Pancreas (tissue), 10 donors: ENCODE results near the gene MT4. TPM values are rescaled to one million over a fixed set of nuclear protein-coding genes. Genes with fewer than 3 reads are reported as not detected.
A peak's percentile ranks its signal among the peaks of the same experiment; 100 is the strongest.

Source experiments
- ATAC-seq, 4 donors: fragments of 200-7000 bp; cut with Tn5 transposase; one replicate each; pipeline versions ENCODE4 v1.8.0 to v1.9.1; 2020; ENCODE audit warnings: mild to moderate bottlenecking in 4 of 4, moderate library complexity in 4 of 4
- DNase-seq, 6 donors: peaks; one replicate each; pipeline ENCODE4 v3.0.0-alpha.2; 2020
- FAIRE-seq: peaks from 2 replicates; lab custom pipeline; 2012; peaks lifted over from hg19 to GRCh38; lab: Jason Lieb, UNC
- H3K27ac ChIP-seq, 4 donors: fragments of 200-600 bp; sonication (generic); 1 replicate in 3 of 4; 2 replicates in 1 of 4; pipeline versions ENCODE4 v1.5.0 to v1.8.0; 2020
- H3K27me3 ChIP-seq, 4 donors: fragments of 200-600 bp; one replicate each; pipeline ENCODE4 v1.8.0; 2021
- H3K36me3 ChIP-seq, 3 donors: fragments of 200-600 bp; sonication (generic) in 1 of 3; one replicate each; pipeline versions ENCODE4 v1.5.0 to v1.8.0; 2020 to 2021
- H3K4me1 ChIP-seq, 3 donors: fragments of 200-600 bp; one replicate each; pipeline ENCODE4 v1.8.0; 2021
- H3K4me3 ChIP-seq, 4 donors: fragments of 200-600 bp; sonication (generic) in 2 of 4; one replicate each; pipeline versions ENCODE4 v1.5.0 to v1.8.0; 2020 to 2021
- H3K9me3 ChIP-seq, 4 donors: fragments of 200-600 bp; one replicate each; pipeline ENCODE4 v1.8.0; 2021
- WGBS, 2 donors: extraction: QIAGEN DNeasy Blood & Tissue Kit; methylation state at CpG; one replicate each; pipeline ENCODE4 v1.1.7; 2013; 5-methylcytosine and 5-hydroxymethylcytosine counted together
- intact Hi-C, 3 donors: fragments of 100-400 bp; cut with DNase I; formaldehyde crosslinking; loops; one replicate each; pipeline versions ENCODE4 v1.11.1 to v1.14.2; 2022
- polyA plus RNA-seq, 2 donors: library from polyadenylated mRNA; stranded (reverse); fragments of 200-250 nt; gene quantifications; one replicate each; pipeline ENCODE4 v1.2.3, GENCODE V29; 2013
- total RNA-seq, 6 donors: library from RNA; stranded (reverse); fragmentation: NEBNext Ultra II Directional in 4 of 6; extraction: Animal tissue kit (Norgen Biotek cat#: 25700) in 4 of 6; gene quantifications; one replicate each; pipeline versions ENCODE4 v1.2.1 to v1.2.4, GENCODE V29; 2021 to 2023
- TF ChIP-seq, protein P1 (sequence below), 4 donors: fragments of 200-600 bp; sonication (generic) in 3 of 4; IDR thresholded peaks; one replicate each; pipeline versions ENCODE4 v1.5.0 to v1.8.0; 2021; ENCODE audit warnings: antibody characterized with exemption in 4 of 4
- donor health status: healthy with polysubstance abuse.
- donor health status: DM: no; HTN: no; CAD: no; lungs with moderate emphysema.
- donor health status: DM: no; HTN: no; CAD: no.
- donor health status: control.
- donor health status: control.
- donor health status: Bipolar disorder and iron deficiency.
- donor health status: DM: yes; HTN: yes; CAD: no.
- donor health status: DM: no; HTN: no; CAD: no.
- donor health status: DM: no; HTN: no; CAD: no.
- donor health status: DM: yes; HTN: yes; CAD: no.

MT4 gene
- total and polyA plus RNA-seq, 8 donors: not detected

DNA sequence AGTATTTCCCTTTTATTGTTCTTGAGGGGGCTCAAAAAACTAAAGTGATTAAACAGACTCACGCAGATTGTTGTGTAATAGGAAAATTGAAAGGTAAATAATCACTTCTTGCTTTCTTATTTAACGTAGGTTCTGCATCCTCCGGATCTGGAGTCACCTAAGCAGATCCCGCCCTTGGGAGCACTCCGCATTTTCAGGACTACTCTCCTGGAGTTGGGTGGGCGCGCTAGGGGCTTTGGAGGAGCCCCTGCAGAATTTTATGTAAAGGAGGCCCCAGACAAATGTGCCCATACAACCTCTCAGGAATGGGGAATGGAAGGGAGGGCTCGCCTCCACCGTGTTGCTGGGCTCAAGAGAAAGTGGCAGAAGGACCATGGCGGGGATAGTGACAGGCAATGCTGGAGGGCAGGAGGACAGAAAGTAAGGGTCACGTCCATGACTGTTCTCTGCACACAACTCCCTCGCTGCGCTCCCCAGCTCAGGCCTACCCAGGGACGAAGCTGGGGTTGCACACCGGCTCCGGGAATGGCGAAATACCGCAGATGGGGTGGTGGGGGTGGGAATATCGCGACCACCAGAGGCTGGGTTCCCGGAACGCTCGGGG is 51.8 kb downstream of the MT4 start:
- peaks cover 3 to 19% (median 6%) of the 10 kb centered on the region in 3 donors for H3K4me1 ChIP-seq
- intact Hi-C loops: no loop called here
- peak overlapping the region; percentile 15 to 66 (median 46) for H3K27ac ChIP-seq
- peak overlapping the region; percentile 16 to 55 (median 30) for H3K4me3 ChIP-seq
- 52 to 55% methylated on average over 23 of the region's 23 CpGs for WGBS, 2 donors
- no peaks in the 10 kb centered on the region for H3K27me3 ChIP-seq
- ATAC-seq (peak in 3 of 4 donors; percentile 21 to 37 (median 29)), FAIRE-seq (no peak), DNase-seq (no peak)
- TF ChIP-seq, protein P1, sequence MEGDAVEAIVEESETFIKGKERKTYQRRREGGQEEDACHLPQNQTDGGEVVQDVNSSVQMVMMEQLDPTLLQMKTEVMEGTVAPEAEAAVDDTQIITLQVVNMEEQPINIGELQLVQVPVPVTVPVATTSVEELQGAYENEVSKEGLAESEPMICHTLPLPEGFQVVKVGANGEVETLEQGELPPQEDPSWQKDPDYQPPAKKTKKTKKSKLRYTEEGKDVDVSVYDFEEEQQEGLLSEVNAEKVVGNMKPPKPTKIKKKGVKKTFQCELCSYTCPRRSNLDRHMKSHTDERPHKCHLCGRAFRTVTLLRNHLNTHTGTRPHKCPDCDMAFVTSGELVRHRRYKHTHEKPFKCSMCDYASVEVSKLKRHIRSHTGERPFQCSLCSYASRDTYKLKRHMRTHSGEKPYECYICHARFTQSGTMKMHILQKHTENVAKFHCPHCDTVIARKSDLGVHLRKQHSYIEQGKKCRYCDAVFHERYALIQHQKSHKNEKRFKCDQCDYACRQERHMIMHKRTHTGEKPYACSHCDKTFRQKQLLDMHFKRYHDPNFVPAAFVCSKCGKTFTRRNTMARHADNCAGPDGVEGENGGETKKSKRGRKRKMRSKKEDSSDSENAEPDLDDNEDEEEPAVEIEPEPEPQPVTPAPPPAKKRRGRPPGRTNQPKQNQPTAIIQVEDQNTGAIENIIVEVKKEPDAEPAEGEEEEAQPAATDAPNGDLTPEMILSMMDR (IDR thresholded peaks at IDR 0.05): no peak
- H3K36me3 ChIP-seq: no peaks in the 10 kb centered on the region
- H3K9me3 ChIP-seq: no peaks in the 10 kb centered on the region

DNA sequence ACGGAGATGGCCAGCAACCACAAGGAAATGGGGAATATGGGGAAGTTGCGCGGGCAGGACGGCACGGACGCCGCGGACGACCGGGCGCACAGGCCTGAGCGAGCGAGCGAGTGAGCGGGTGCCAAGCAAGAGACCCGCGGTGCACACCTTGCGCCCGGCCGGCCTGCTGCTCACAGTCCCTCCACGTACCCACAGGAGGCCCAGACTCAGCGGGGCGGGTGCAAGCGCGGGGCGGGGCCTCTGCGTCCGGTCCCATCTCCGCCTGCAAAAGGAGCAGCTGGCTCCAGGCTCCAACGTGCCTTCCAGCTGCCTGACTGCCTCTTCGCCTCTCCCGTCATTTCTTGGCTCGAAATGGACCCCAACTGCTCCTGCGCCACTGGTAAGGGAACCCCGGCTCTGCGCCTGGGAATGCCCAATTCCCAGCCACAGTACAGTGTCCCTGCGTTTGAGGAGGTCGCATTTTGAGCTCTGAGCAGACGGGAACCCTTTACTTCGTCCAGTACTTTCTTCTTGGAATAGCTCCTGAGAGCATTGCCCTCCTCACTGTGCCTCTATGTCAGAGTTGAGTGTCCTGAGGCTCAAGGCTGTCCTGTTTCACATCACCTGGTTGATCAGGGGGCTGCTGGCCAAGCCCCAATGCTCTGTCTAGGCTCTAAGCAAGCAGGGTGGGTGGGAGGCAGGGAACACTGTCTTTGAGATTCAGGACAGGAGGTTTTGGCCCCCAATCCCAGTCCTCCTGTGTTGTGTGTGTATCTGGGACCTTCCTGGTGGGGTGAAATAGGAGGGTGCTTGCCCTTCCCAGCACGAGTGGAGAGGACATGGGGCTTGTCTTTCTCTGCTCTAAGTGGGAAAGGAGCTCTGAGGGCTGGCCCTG is 52.6 kb downstream of the MT4 start:
- Histone ChIP-seq H3K4me1 (peaks cover 3 to 19% (median 6%) of the 10 kb centered on the region in 3 donors), H3K27me3 (no peaks in the 10 kb centered on the region), H3K27ac (peak overlapping the region; percentile 15 to 66 (median 46)), H3K4me3 (peak overlapping the region; percentile 16 to 55 (median 30)), H3K36me3 (no peaks in the 10 kb centered on the region), H3K9me3 (no peaks in the 10 kb centered on the region)
- ATAC-seq: peak; percentile 92 to 97 (median 96)
- peak; percentile 84 to 93 (median 88) for DNase-seq
- intact Hi-C loops: no loop called here
- no peak for FAIRE-seq
- 1 to 4% methylated on average over 40 of the region's 41 CpGs for WGBS, 2 donors
- TF ChIP-seq, protein P1 (IDR thresholded peaks at IDR 0.05): no peak

DNA sequence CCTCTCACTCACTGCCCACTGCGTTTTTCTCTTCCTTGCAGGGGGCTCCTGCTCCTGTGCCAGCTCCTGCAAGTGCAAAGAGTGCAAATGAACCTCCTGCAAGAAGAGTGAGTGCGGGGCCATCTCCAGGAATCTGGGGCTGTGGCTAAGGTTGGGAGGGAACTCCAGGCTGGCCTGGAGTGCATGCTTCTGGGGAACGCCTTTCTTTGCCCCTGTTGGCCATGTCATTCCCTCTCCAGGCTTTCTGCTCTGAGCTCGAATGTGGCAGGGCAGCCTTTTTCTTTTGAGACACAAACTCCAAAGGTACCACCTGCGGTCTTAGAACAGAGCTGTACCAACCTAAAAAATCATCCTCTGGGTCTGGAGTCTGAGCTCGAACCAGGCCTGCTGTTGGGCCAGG is 53.3 kb downstream of the MT4 start:
- Histone ChIP-seq H3K27me3 (no peaks in the 10 kb centered on the region), H3K4me3 (peak overlapping the region in 1 of 4 donors; percentile 55), H3K9me3 (no peaks in the 10 kb centered on the region), H3K36me3 (no peaks in the 10 kb centered on the region), H3K27ac (no peak overlapping the region), H3K4me1 (peaks cover 3 to 19% (median 6%) of the 10 kb centered on the region in 3 donors)
- ATAC-seq: peak in 2 of 4 donors; percentile 5 to 6
- peak in 1 of 6 donors; percentile 12 for DNase-seq
- TF ChIP-seq, protein P1 (IDR thresholded peaks at IDR 0.05): no peak
- intact Hi-C loops: no loop called here
- FAIRE-seq: no peak
- WGBS, 2 donors: 47 to 51% methylated on average over 6 of the region's 6 CpGs

Other genes starting within 250 kb of the MT4 start
- gene AMFR, start 139.5 kb upstream of the MT4 start, total RNA-seq: 10 to 100 TPM; 43.9 to 64.2 (median 52.8) TPM
- gene AMFR, start 139.5 kb upstream of the MT4 start, polyA plus RNA-seq: 10 to 100 TPM; 29.2 to 37.4 TPM
- 10 to 100 TPM; 36.1 to 57.6 (median 49.6) TPM for gene NUDT21, start 113.7 kb upstream of the MT4 start, total RNA-seq
- gene NUDT21, start 113.7 kb upstream of the MT4 start, polyA plus RNA-seq: 10 to 100 TPM in 1 of 2 donors, 1 to 10 TPM in 1; 7.9 to 17.8 TPM
- 10 to 100 TPM in 4 of 6 donors, 1 to 10 TPM in 2; 5.9 to 14.0 (median 11.7) TPM for gene OGFOD1, start 113.5 kb upstream of the MT4 start, total RNA-seq
- gene OGFOD1, start 113.5 kb upstream of the MT4 start, polyA plus RNA-seq: 1 to 10 TPM; 3.2 to 6.6 TPM
- 10 to 100 TPM in 5 of 6 donors, 1 to 10 TPM in 1; 10.0 to 19.0 (median 14.5) TPM for gene BBS2, start 45.0 kb upstream of the MT4 start, total RNA-seq
- 10 to 100 TPM; 20.7 to 50.4 TPM for gene BBS2, start 45.0 kb upstream of the MT4 start, polyA plus RNA-seq
- under 1 TPM in 2 of 6 donors, not detected in 4; 0.41 to 0.43 TPM for gene MT3, start 24.5 kb downstream of the MT4 start, total RNA-seq
- 1 to 10 TPM; 1.1 to 4.6 TPM for gene MT3, start 24.5 kb downstream of the MT4 start, polyA plus RNA-seq
- gene MT2A, start 43.5 kb downstream of the MT4 start, total RNA-seq: 100 to 1,000 TPM in 3 of 6 donors, 10 to 100 TPM in 3; 71.0 to 389 (median 110) TPM
- gene MT2A, start 43.5 kb downstream of the MT4 start, polyA plus RNA-seq: 100 to 1,000 TPM; 254 to 495 TPM
- 100 to 1,000 TPM in 4 of 6 donors, 10 to 100 TPM in 2; 36.1 to 233 (median 158) TPM for gene MT1E, start 60.7 kb downstream of the MT4 start, total RNA-seq
- 100 to 1,000 TPM; 293 to 646 TPM for gene MT1E, start 60.7 kb downstream of the MT4 start, polyA plus RNA-seq
- 10 to 100 TPM in 4 of 6 donors, 1 to 10 TPM in 2; 8.3 to 28.8 (median 11.9) TPM for gene MT1M, start 67.6 kb downstream of the MT4 start, total RNA-seq
- gene MT1M, start 67.6 kb downstream of the MT4 start, polyA plus RNA-seq: 10 to 100 TPM; 29.7 to 34.6 TPM
- 1 to 10 TPM; 1.6 to 6.6 (median 4.0) TPM for gene MT1A, start 73.6 kb downstream of the MT4 start, total RNA-seq
- 10 to 100 TPM; 15.0 to 66.7 TPM for gene MT1A, start 73.6 kb downstream of the MT4 start, polyA plus RNA-seq
- gene MT1B, start 86.8 kb downstream of the MT4 start, total RNA-seq: not detected
- not detected for gene MT1B, start 86.8 kb downstream of the MT4 start, polyA plus RNA-seq
- gene MT1F, start 92.9 kb downstream of the MT4 start, total RNA-seq: 100 to 1,000 TPM in 1 of 6 donors, 10 to 100 TPM in 5; 29.1 to 119 (median 44.7) TPM
- gene MT1F, start 92.9 kb downstream of the MT4 start, polyA plus RNA-seq: 100 to 1,000 TPM in 1 of 2 donors, 10 to 100 TPM in 1; 94.6 to 201 TPM
- 100 to 1,000 TPM in 4 of 6 donors, 10 to 100 TPM in 2; 76.9 to 766 (median 150) TPM for gene MT1G, start 103.0 kb downstream of the MT4 start, total RNA-seq
- 100 to 1,000 TPM; 496 to 753 TPM for gene MT1G, start 103.0 kb downstream of the MT4 start, polyA plus RNA-seq
- 100 to 1,000 TPM in 1 of 6 donors, 10 to 100 TPM in 4, 1 to 10 TPM in 1; 8.3 to 106 (median 21.0) TPM for gene MT1H, start 104.7 kb downstream of the MT4 start, total RNA-seq
- 10 to 100 TPM; 14.9 to 71.1 TPM for gene MT1H, start 104.7 kb downstream of the MT4 start, polyA plus RNA-seq
- gene MT1X, start 117.4 kb downstream of the MT4 start, total RNA-seq: 100 to 1,000 TPM in 5 of 6 donors, 10 to 100 TPM in 1; 56.1 to 474 (median 227) TPM
- 100 to 1,000 TPM; 571 to 992 TPM for gene MT1X, start 117.4 kb downstream of the MT4 start, polyA plus RNA-seq
- gene NUP93, start 165.1 kb downstream of the MT4 start, total RNA-seq: 10 to 100 TPM; 13.1 to 31.4 (median 19.4) TPM
- 10 to 100 TPM; 22.4 to 26.4 TPM for gene NUP93, start 165.1 kb downstream of the MT4 start, polyA plus RNA-seq